K562 (cell line): Measurements from ENCODE around the gene CCT7. TPM values are rescaled to one million over a fixed set of nuclear protein-coding genes. Genes with fewer than 3 reads are reported as not detected.
A peak's percentile ranks its signal among the peaks of the same experiment; 100 is the strongest.

ENCODE experiments used
- ATAC-seq: fragments of 200-7000 bp; cut with Tn5 transposase; 3 replicates; pipeline ENCODE4 v1.9.1; 2020; ENCODE audit warnings: moderate library complexity
- BruUV-seq: library from RNA; stranded (reverse); fragments of 400-500 nt; replicated peaks from 2 replicates; lab custom pipeline; 2021; lab: Mats Ljungman, UMichigan
- CTCF ChIA-PET: fragments of 300-600 bp; formaldehyde crosslinking; extraction: SDS; loops from one replicate; lab custom pipeline; 2021; ENCODE audit warnings: low intra/inter-chr PET ratio; lab: Yijun Ruan, JAX
- POLR2A ChIA-PET: fragments of 300-600, 350-650 bp; sonication (Branson Sonifier 250); formaldehyde crosslinking; extraction: SDS; loops from one replicate; lab custom pipeline; 2021; ENCODE audit warnings: antibody characterized with exemption, inconsistent platforms; lab: Yijun Ruan, JAX
- DNase-seq, 4 experiments: peaks; one replicate each; pipeline versions ENCODE4 v3.0.0 to v3.0.0-alpha.2; 2011 to 2018; ENCODE audit warnings: low spot score in 3 of 4, mixed read lengths in 3 of 4; ENCODE audit errors: extremely low read depth in 1 of 4
- FAIRE-seq: peaks from 2 replicates; lab custom pipeline; 2011; peaks lifted over from hg19 to GRCh38; lab: Jason Lieb, UNC
- H2AFZ ChIP-seq: 2 replicates; pipeline ENCODE4 v1.6.0; 2011; ENCODE audit warnings: low read depth, low read length, control low read depth, inconsistent platforms
- H3K27ac ChIP-seq: fragments of 200-600 bp; 3 replicates; pipeline ENCODE4 v1.8.0; 2011; ENCODE audit warnings: low read depth, mild to moderate bottlenecking, control low read depth, inconsistent platforms, low read length, moderate library complexity, mixed read lengths; ENCODE audit errors: extremely low read depth
- H3K27me3 ChIP-seq, 2 experiments: fragments of 300-600 bp in 1 of 2; 2 replicates in 1 of 2; 3 replicates in 1 of 2; pipeline versions ENCODE4 v1.6.0 to v1.8.0; 2011; ENCODE audit warnings: inconsistent platforms in 2 of 2, low read length in 2 of 2, mild to moderate bottlenecking in 1 of 2, mixed read lengths in 1 of 2, moderate library complexity in 1 of 2; ENCODE audit not compliant: control insufficient read depth in 2 of 2, insufficient read depth in 2 of 2
- H3K36me3 ChIP-seq: fragments of 300-600 bp; 3 replicates; pipeline ENCODE4 v1.8.0; 2011; ENCODE audit warnings: mild to moderate bottlenecking, low read length, inconsistent platforms; ENCODE audit not compliant: control insufficient read depth, insufficient read depth
- H3K4me1 ChIP-seq, 2 experiments: fragments of 200-600 bp in 1 of 2; replicated peaks in 1 of 2; 2 replicates in 1 of 2; 3 replicates in 1 of 2; pipeline versions ENCODE4 v1.5.1 to v1.8.0; 2011; ENCODE audit warnings: inconsistent platforms in 2 of 2, low read length in 2 of 2, mild to moderate bottlenecking in 1 of 2, mixed read lengths in 1 of 2, moderate library complexity in 1 of 2; ENCODE audit not compliant: control insufficient read depth in 2 of 2, insufficient read depth in 2 of 2
- H3K4me2 ChIP-seq: 2 replicates; pipeline ENCODE4 v1.6.1; 2011; ENCODE audit warnings: low read length, control low read depth, inconsistent platforms, mixed read lengths; ENCODE audit not compliant: insufficient read depth
- H3K4me3 ChIP-seq: fragments of 200-600 bp; sonication (generic), shearing (Covaris generic); 2 replicates; pipeline ENCODE4 v1.5.1; 2016; ENCODE audit warnings: control low read depth, inconsistent platforms
- H3K79me2 ChIP-seq: fragments of 200-600 bp; 3 replicates; pipeline ENCODE4 v1.8.0; 2011; ENCODE audit warnings: low read length, inconsistent platforms; ENCODE audit not compliant: control insufficient read depth, insufficient read depth
- H3K9ac ChIP-seq, 2 experiments: 2 replicates each; pipeline versions ENCODE4 v1.6.0 to v1.6.1; 2011; ENCODE audit warnings: low read depth in 2 of 2, low read length in 2 of 2, control low read depth in 1 of 2, inconsistent platforms in 1 of 2, mild to moderate bottlenecking in 1 of 2, mixed read lengths in 1 of 2; ENCODE audit not compliant: insufficient read depth in 1 of 2
- H3K9me1 ChIP-seq: one replicate; pipeline ENCODE4 v1.6.0; 2011; ENCODE audit warnings: inconsistent platforms, mild to moderate bottlenecking, low read length, moderate library complexity; ENCODE audit not compliant: control insufficient read depth, insufficient read depth
- H3K9me3 ChIP-seq: replicated peaks from 2 replicates; pipeline ENCODE4 v1.5.1; 2011; ENCODE audit warnings: low read depth, low read length, inconsistent platforms; ENCODE audit not compliant: control insufficient read depth, insufficient read depth
- H4K20me1 ChIP-seq: replicated peaks from 2 replicates; pipeline ENCODE4 v1.6.1; 2011; ENCODE audit warnings: low read length, inconsistent platforms, mixed read lengths; ENCODE audit not compliant: control insufficient read depth, insufficient read depth
- CHD1 ChIP-seq: fragments of 200-600 bp; sonication (generic); IDR thresholded peaks from one replicate; pipeline ENCODE4 v1.6.1; 2012; ENCODE audit warnings: mild to moderate bottlenecking, moderate library complexity, low read length, inconsistent platforms
- EGR1 ChIP-seq: fragments of 450-650 bp; conservative IDR thresholded peaks from 2 replicates; pipeline ENCODE4 v1.6.1; 2017; ENCODE audit warnings: mild to moderate bottlenecking
- ESRRA ChIP-seq: fragments of 450-650 bp; IDR thresholded peaks from 2 replicates; pipeline ENCODE4 v1.6.1; 2014; ENCODE audit warnings: low read depth, mild to moderate bottlenecking, moderate library complexity, borderline replicate concordance
- NBN ChIP-seq: fragments of 450-650 bp; IDR thresholded peaks from 2 replicates; pipeline ENCODE4 v1.6.1; 2016; ENCODE audit warnings: low read depth, mild to moderate bottlenecking
- RBM34 ChIP-seq: fragments of 200-400 bp; formaldehyde crosslinking; IDR thresholded peaks from 2 replicates; pipeline ENCODE4 v1.6.1; 2018; ENCODE audit warnings: low read length, borderline replicate concordance; ENCODE audit not compliant: insufficient read depth
- SMARCA5 ChIP-seq: fragments of 450-650 bp; IDR thresholded peaks from 2 replicates; pipeline ENCODE4 v1.6.1; 2016
- SUPT5H ChIP-seq: fragments of 450-650 bp; IDR thresholded peaks from 2 replicates; pipeline ENCODE4 v1.6.1; 2016
- ZEB2 ChIP-seq: fragments of 450-650 bp; IDR thresholded peaks from 2 replicates; pipeline ENCODE4 v1.6.1; 2016
- ZNF785 ChIP-seq: fragments of 250-450 bp; sonication (Bioruptor Pico); IDR thresholded peaks from 2 replicates; pipeline ENCODE4 v1.4.0; 2020; ENCODE audit warnings: mild to moderate bottlenecking
- WGBS: fragments of 100-300 bp; shearing (Covaris generic); methylation state at CpG from one replicate; pipeline ENCODE4 v1.1.6; 2016; ENCODE audit warnings: low coverage, mixed read lengths; ENCODE audit not compliant: insufficient coverage; ENCODE audit errors: missing lambda C conversion rate; 5-methylcytosine and 5-hydroxymethylcytosine counted together
- in situ Hi-C: fragments of 300-500 bp; cut with MboI; formaldehyde crosslinking; loops from 4 replicates; pipeline ENCODE4 v1.15.0; 2018; ENCODE audit warnings: inconsistent platforms, mixed read lengths
- intact Hi-C: fragments of 100-400 bp; cut with micrococcal nuclease; formaldehyde crosslinking; loops from 2 replicates; pipeline ENCODE4 v1.14.2; 2022
- polyA plus RNA-seq, 8 experiments: library from polyadenylated mRNA; depleted of rRNA in 4 of 8; stranded (reverse) in 5 of 8; unstranded in 3 of 8; fragments of >200 nt; fragmentation: Nextera tagmentation in 2 of 8; fragmentation: Illumina TruSeq in 1 of 8; extraction: Ambion mirVana in 2 of 8; extraction: Trizol in 1 of 8; gene quantifications; 2 replicates each; pipeline versions ENCODE4 v1.2.1 to v1.2.3, GENCODE V29; 2011 to 2014; ENCODE audit warnings: inconsistent platforms in 1 of 8, missing spikeins in 1 of 8
- total RNA-seq, 7 experiments: library from RNA; depleted of rRNA in 6 of 7; stranded (reverse); fragments of >200 nt in 6 of 7; fragmentation: Illumina TruSeq in 2 of 7; extraction: Trizol in 2 of 7; gene quantifications; 2 replicates each; pipeline versions ENCODE4 v1.2.1 to v1.2.3, GENCODE V29; 2011 to 2021; ENCODE audit warnings: low replicate concordance in 1 of 7

CCT7 gene
- total and polyA plus RNA-seq, 9 of the 15 experiments (the other 6 are each of a cell fraction or from before 2014, with no cell fraction given): 326 to 856 (median 638) TPM

DNA sequence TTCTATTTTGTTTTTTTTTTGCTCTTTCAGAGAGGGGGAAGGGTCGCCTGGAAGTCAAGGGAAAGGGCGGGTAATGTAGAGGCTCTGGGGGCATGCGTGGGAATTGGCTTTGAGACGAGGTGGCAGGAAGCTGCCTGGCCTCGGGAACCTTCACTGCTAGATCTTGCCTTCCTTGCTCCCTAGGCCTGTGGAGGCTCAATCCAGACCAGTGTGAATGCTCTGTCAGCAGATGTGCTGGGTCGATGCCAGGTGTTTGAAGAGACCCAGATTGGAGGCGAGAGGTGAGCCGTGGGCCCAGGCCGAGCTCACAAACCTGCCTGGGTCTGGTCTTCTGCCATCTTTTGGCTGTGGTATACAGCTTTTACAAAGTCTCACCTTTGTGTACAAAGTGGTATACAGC lies 15.5 kb downstream of the CCT7 start:
- POLR2A ChIA-PET: interaction anchor here (0.9 to 1.6 kb wide), 2 partner anchors 17 to 1796 kb away, joined by 3 to 4 read pairs; partner anchors contain the start of genes DYSF and PRADC1

DNA sequence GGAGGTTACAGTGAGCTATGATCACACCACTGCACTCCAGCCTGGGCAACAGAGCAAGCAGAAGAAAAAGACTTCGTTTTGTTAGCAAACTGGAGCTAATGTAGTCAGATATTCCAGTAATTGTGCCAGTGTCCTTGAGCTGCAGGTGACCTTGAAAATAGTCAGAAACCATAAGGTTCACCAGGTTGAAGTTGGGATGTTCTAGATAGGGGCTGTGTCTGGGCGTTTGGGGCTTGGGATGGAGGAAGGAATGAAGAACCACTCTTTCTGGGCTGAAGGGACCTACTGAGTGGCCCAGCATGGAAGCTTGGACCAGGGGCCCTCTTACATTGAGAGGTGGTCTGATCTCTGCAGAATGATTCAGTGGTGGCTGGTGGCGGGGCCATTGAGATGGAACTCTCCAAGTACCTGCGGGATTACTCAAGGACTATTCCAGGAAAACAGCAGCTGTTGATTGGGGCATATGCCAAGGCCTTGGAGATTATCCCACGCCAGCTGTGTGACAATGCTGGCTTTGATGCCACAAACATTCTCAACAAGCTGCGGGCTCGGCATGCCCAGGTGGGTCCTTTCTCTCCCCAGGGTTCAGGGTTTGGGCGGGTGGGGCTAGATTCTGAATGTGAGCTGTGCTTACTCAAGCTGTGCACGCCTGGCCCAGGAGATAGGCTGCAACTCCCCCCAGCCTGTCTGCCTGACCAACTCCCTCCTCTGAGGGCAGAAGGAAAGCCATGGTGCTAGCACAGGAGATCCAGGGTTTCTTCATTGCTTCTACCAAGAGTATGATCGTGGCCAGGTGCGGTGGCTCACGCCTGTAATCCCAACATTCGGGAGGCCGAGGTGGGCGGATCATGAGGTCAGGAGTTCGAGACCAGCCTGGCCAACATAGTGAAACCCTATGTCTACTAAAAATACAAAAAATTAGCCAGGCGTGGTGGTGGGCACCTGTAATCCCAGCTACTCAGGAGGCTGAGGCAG lies 17.1 kb downstream of the CCT7 start:
- Histone ChIP-seq H4K20me1 (0 out of 2 replicates have a peak, but pooled peaks cover 2% of the 10 kb centered on the region), H3K9me1 (no peaks in the 10 kb centered on the region), H3K9ac (no peak overlapping the region), H3K36me3 (peaks cover 86% of the 10 kb centered on the region), H3K27me3 (no peaks in the 10 kb centered on the region), H2AFZ (no peak overlapping the region), H3K27ac (no peak overlapping the region), H3K79me2 (0 out of 3 replicates have a peak, but pooled peaks cover 9% of the 10 kb centered on the region), H3K4me2 (no peak overlapping the region), H3K4me1 (peaks cover 0 to 10% of the 10 kb centered on the region in 2 experiments; a peak in 3 of 5 replicates), H3K9me3 (no peaks in the 10 kb centered on the region), H3K4me3 (no peak overlapping the region)
- FAIRE-seq (no peak), DNase-seq (no peak), ATAC-seq (no peak)
- ChIA-PET POLR2A (interaction anchor here (1.2 to 1.6 kb wide), 4 partner anchors 9 to 285 kb away, joined by 4 to 9 read pairs (median 4); partner anchors contain the start of genes CCT7 and PRADC1), CTCF (no interaction called here)
- WGBS: 88% methylated on average over 16 of the region's 17 CpGs
- in situ Hi-C loops: no loop called here
- BruUV-seq: no TSS peak
- TF ChIP-seq SUPT5H (0 out of 2 replicates have a peak, but pooled peaks have one; percentile 19), EGR1 (0 out of 2 replicates have a peak, but pooled peaks have one; percentile 6), CHD1 (no peak), ESRRA (0 out of 2 replicates have a peak, but pooled peaks have one; percentile 22)
- intact Hi-C loops: loop anchor here (10.0 kb wide), 1 partner anchor 266 kb away; no protein-coding TSS in a partner anchor

More for the DNA sequence above, 15.5 kb downstream of the CCT7 start:
- H3K36me3 ChIP-seq: peaks cover 96% of the 10 kb centered on the region
- H3K4me2 ChIP-seq: no peak overlapping the region
- no TSS peak for BruUV-seq
- in situ Hi-C loops: no loop called here
- no peaks in the 10 kb centered on the region for H3K9me3 ChIP-seq
- H3K9me1 ChIP-seq: no peaks in the 10 kb centered on the region
- H3K27me3 ChIP-seq: no peaks in the 10 kb centered on the region
- no peak for ATAC-seq
- no peak for DNase-seq
- intact Hi-C loops: loop anchor here (10.0 kb wide), 1 partner anchor 265 kb away; no protein-coding TSS in a partner anchor
- no peak overlapping the region for H3K4me3 ChIP-seq
- H2AFZ ChIP-seq: no peak overlapping the region
- peaks cover 0 to 3% of the 10 kb centered on the region in 2 experiments; a peak in 3 of 5 replicates for H3K4me1 ChIP-seq
- TF ChIP-seq NBN (no peak), ZNF785 (no peak), ZEB2 (no peak), SMARCA5 (no peak), RBM34 (no peak)
- TF ChIP-seq, all 486 proteins: peak for 0
- no peak for FAIRE-seq
- CTCF ChIA-PET: no interaction called here
- 98% methylated on average over 7 of the region's 9 CpGs for WGBS
- Histone ChIP-seq H3K9ac (no peak overlapping the region), H3K27ac (no peak overlapping the region), H3K79me2 (peaks cover 19% of the 10 kb centered on the region; the same call in 1 of the 3 replicates), H4K20me1 (peaks cover 5% of the 10 kb centered on the region; the same call in 1 of the 2 replicates)
